Measurements from ENCODE around the gene CCDC159.
"Not testable (repeated sequence)": the region's sequence is repeated elsewhere in the genome, so short reads cannot be mapped to it uniquely, and the experiment has no call there.

CCDC159 gene

DNA sequence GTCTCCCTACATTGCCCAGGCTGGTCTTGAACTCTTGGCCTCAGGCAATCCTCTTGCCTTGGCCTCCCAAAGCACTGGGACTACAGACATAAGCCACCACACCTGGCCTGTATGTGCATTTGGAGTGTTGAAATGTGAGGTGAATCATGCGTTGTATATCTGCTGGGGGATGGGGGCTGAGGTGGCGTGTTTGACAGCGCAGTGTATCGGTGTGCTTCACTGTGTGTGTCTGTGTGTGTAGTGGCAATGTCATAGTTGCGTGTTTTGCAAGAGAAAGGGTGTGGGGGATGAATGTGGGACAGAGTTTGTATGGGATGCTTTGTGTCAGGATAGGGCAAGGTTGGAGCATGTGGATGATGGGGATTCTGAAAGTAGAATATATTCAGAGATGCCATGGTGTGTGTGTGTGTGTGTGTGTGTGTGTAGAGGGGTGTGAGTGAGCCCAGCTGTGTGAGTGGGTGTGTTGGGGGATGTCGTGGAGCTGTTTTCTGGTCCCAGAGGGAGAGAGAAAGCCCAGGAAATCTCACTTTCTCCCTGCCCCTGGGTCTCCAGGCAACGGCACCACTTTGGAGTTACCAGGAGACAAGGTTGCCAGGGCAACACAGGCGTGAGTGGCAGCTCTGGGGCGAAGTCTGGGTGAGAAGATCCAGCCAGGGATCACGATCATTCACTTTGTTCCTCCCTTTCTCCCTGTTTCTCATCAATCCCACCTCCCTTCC lies 27.0 kb downstream of the CCDC159 start:
- Mint-ChIP-seq H3K27ac (no peak overlapping the region), H3K36me3 (ENCODE audit: low read depth) (peaks cover 16% of the 10 kb centered on the region), H3K27me3 (no peaks in the 10 kb centered on the region), H3K4me3 (no peak overlapping the region), H3K9me3 (no peaks in the 10 kb centered on the region), H3K4me1 (peaks cover 27% of the 10 kb centered on the region)
- DNase-seq (no peak), ATAC-seq (no peak)

DNA sequence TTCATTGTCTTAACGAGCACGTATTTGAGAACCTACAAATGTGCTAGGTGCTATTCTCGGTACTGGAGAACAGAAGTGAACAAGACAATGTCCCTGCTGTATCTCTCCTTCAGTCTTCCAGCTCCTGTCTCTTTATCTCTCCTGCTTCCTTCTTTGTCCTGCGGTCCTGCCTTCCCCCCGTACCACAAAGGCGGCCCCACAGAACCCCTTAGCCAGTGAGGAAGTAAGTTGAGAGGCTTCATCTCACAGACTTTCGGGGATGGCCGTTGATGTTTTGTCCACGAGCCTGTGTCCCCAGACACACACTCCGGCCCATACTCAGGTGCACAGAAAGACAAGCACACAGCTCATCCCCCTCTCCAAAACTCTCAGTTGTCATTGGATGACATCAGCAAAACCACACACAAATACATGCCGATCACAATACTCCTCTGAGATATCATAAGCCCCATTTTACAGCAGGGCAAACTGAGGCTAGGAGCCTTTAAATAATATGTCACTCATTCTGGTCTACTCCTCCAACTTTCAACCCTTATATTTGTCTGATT lies 27.6 kb downstream of the CCDC159 start:
- Mint-ChIP-seq H3K27me3 (no peaks in the 10 kb centered on the region), H3K4me1 (peaks cover 33% of the 10 kb centered on the region), H3K27ac (no peak overlapping the region), H3K9me3 (no peaks in the 10 kb centered on the region), H3K4me3 (no peak overlapping the region), H3K36me3 (ENCODE audit: low read depth) (peaks cover 16% of the 10 kb centered on the region)
- no peak for ATAC-seq
- peak; percentile 13 for DNase-seq

DNA sequence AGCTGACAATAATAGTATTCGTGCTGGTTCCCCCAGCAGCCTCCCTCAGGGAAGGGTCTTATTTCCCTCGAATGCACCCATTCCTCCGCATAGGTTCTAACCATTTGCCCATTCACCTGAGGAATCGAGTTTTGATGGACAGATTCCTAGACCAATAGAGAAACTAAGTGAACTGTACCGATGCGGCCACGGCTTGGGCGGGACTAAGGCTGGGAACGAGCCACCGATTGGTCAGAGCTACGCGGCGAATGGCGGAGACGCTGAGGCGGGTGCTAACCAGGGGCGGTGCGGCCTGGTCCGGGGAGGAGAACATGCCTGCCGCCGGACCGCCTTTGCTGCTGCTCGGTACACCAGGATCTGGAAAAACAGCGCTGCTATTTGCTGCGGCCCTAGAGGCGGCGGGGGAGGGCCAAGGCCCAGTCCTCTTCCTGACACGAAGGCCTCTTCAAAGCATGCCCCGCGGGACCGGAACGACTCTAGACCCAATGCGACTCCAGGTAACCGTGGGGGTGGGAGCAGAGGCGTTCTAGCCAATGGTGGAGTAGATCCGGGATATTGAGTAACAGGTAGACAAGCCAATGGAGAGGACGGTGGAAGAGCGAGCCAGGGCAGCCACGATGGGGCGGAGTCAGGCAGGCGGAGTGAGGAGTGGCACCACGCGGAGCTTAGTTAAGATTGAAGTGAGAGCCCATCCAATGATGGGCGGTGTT lies 28.3 kb downstream of the CCDC159 start, which contains the start of gene SWSAP1:
SWSAP1 (plus strand) TSS at position 234 of the 710 bp plus-strand sequence; CDS start at position 249, 15 bp downstream.
- Mint-ChIP-seq H3K27me3 (no peaks in the 10 kb centered on the region), H3K27ac (no peak within 1 kb of the TSS), H3K4me3 (no peak within 1 kb of the TSS), H3K36me3 (ENCODE audit: low read depth) (peaks cover 14% of the 10 kb centered on the region), H3K9me3 (no peaks in the 10 kb centered on the region), H3K4me1 (peaks cover 36% of the 10 kb centered on the region)
- DNase-seq (peak; percentile 96), ATAC-seq (peak; percentile 94)

DNA sequence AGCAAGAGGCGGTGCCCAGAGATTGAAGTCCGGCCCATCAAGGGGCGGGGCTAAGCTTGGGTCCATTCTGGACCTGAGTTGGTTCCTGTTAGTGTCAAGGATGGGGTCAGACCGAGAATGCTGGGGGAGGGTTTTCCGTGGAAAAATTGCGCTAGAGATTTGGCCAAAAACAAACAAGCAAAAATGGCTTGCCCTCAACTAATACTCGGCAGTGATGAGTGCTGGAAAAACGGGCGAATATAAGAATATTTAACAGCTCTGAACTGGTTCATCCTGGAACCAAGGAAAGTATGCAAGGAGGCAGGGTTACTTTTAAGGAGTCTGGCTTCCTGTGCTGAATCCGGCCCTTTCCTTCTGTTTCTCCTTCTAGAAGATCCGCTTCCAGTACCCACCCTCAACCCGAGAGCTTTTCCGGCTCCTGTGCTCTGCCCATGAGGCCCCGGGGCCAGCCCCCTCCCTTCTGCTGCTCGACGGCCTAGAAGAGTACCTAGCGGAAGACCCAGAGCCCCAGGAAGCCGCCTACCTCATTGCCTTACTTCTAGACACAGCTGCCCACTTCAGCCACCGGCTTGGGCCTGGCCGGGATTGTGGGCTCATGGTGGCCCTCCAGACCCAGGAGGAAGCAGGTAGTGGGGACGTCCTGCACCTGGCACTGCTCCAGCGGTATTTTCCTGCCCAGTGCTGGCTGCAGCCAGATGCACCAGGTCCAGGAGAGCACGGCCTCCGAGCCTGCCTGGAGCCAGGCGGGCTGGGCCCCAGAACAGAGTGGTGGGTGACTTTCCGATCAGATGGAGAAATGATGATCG lies 29.0 kb downstream of the CCDC159 start:
- Mint-ChIP-seq H3K36me3 (ENCODE audit: low read depth) (peaks cover 16% of the 10 kb centered on the region), H3K4me3 (no peak overlapping the region), H3K27ac (no peak overlapping the region), H3K27me3 (no peaks in the 10 kb centered on the region), H3K9me3 (no peaks in the 10 kb centered on the region), H3K4me1 (peaks cover 42% of the 10 kb centered on the region)
- peak; percentile 68 for DNase-seq
- ATAC-seq = peak; percentile 42

DNA sequence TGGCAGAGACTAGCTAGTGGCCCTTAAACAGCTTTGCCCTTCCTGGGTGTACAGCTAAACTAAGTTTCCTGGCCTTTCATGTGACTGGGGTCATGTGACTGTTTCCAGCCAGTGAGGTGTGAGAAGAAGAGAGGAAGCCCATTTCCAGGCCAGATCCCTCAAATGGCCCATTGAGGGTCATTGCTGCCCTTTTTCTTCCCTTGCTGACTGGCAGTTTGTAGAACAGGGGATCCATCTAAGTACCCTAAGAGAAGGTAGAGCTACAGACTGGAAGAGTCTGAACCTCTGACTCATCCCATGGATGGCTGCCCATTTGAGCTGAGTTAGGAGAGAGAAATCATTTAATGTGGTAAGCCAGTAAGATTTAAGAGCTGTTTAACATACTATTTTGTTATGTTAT lies 30.9 kb downstream of the CCDC159 start:
- Mint-ChIP-seq H3K27me3 (peaks cover 7% of the 10 kb centered on the region), H3K36me3 (ENCODE audit: low read depth) (peaks cover 13% of the 10 kb centered on the region), H3K4me1 (peaks cover 55% of the 10 kb centered on the region), H3K27ac (peak overlapping the region; percentile 70), H3K9me3 (no peaks in the 10 kb centered on the region), H3K4me3 (peak overlapping the region; percentile 57)
- no peak for ATAC-seq
- peak; percentile 14 for DNase-seq

DNA sequence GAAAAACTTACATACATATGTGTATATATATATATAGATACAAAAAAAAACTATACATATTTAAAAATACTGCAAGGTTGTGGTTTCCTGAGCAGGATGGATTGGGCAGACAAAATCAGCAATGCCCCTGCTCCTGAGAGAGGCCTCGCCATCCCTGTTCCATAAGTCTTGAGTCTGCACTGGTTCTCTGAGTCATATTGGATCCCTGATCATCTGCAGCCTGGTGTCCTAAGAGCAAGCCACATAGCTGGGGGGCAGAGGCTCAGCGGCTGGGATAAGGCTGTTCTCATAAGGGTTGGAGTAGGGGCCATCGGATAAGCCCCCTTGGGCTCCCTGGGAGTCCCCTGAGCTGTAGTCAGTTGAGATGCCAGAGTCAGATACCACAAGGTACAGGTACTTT lies 31.4 kb downstream of the CCDC159 start:
- H3K4me1 Mint-ChIP-seq = peaks cover 58% of the 10 kb centered on the region
- H3K9me3 Mint-ChIP-seq = no peaks in the 10 kb centered on the region

DNA sequence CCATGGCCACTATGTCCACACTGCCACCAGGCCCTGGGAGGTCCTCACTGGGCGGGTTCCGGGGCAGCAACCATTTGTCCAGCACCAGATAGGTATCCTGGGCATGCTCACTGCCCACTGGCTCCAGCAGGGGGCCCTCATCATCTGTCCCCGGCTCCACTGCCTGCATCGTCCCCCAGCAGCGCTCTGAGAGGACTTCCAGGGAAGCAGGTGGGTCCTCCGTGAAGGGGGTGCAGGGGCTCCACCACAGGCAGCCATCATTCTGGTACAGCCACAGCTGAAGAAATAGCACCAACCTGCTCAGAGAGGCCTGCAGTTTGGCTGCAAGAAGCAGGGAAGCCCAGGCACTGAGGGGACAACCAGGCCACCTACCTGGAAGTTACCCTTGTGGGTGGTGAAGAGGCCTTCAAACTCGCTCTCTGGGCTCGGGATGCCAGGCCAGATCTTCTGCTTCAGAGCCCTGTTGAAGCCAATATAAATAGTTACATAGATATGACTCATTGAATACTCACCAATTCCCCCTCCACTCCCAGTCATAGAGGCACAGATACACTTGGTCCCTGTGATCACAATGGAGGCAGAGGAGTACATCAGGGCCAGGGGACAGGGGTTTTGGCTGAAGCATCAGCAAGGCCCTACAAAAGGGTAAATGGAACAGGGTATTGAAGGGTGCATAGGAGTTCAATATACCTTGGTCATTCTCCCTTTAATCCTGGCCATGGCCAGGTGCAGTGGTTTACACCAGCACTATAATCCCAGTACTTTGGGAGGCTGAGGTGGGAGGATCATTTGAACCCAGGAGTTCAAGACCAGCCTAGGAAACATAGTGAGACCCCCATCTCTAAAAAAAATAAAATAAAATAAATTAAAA lies 32.2 kb downstream of the CCDC159 start:
- peak overlapping the region; percentile 35 for H3K27ac Mint-ChIP-seq
- peak; percentile 29 for DNase-seq
- no peaks in the 10 kb centered on the region for H3K9me3 Mint-ChIP-seq
- peaks cover 13% of the 10 kb centered on the region for H3K36me3 Mint-ChIP-seq (ENCODE audit: low read depth)
- H3K4me1 Mint-ChIP-seq = peaks cover 56% of the 10 kb centered on the region
- no peak for ATAC-seq
- H3K27me3 Mint-ChIP-seq = peaks cover 14% of the 10 kb centered on the region
- H3K4me3 Mint-ChIP-seq = no peak overlapping the region

More for the DNA sequence above, 31.4 kb downstream of the CCDC159 start:
- DNase-seq (no peak), ATAC-seq (no peak)
- Mint-ChIP-seq H3K27me3 (peaks cover 11% of the 10 kb centered on the region), H3K27ac (no peak overlapping the region), H3K4me3 (no peak overlapping the region), H3K36me3 (ENCODE audit: low read depth) (peaks cover 13% of the 10 kb centered on the region)

DNA sequence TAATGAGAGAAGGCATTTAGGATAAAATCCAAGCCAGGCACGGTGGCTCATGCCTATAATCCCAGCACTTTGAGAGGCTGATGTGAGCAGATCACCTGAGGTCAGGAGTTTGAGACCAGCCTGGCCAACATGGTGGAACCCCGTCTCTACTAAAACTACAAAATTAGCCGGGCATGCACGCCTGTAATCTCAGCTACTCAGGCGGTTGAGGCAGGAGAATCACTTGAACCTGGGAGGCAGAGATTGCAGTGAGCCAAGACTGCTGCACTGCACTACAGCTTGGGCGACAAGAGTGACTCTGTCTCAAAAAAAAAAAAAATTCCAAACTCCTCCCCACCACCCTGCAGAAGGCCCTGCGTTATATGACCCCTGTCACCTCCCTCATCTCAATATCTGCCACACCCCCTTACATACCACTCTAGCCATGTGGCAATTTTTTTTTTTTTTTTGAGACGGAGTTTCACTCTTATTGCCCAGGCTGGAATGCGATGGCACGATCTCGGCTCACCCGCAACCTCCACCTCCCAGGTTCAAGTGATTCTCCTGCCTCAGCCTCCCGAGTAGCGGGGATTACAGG lies 33.0 kb downstream of the CCDC159 start:
- Mint-ChIP-seq H3K36me3 (ENCODE audit: low read depth) (peaks cover 13% of the 10 kb centered on the region), H3K27me3 (peaks cover 15% of the 10 kb centered on the region), H3K4me1 (peaks cover 57% of the 10 kb centered on the region)
- not testable (repeated sequence) for H3K27ac Mint-ChIP-seq, H3K4me3 Mint-ChIP-seq, ATAC-seq, H3K9me3 Mint-ChIP-seq, DNase-seq

DNA sequence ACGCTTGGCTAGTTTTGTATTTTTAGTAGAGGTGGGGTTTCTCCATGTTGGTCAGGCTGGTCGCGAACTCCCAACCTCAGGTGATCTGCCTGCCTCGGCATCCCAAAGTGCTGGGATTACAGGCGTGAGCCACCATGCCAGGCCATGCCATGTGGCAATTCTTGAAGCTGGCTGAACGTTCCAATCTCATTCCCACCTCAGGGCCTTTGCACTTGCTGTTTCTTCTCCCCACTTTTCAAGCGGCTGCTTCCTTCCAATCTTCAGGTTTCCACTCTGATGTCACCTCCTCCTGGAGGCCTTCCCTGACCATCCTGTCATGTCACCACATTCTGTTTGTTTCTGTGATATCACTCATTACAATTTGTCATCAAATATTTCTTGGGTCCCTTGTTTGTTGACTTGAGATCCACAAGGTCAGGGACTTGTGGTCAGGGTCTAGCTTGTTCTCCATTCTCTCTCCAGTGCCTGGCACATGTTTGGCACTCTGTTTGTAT lies 33.6 kb downstream of the CCDC159 start:
- Mint-ChIP-seq H3K36me3 (ENCODE audit: low read depth) (peaks cover 13% of the 10 kb centered on the region), H3K9me3 (no peaks in the 10 kb centered on the region), H3K4me3 (peak overlapping the region; percentile 89), H3K27ac (peak overlapping the region; percentile 95), H3K4me1 (peaks cover 58% of the 10 kb centered on the region), H3K27me3 (peaks cover 15% of the 10 kb centered on the region)
- DNase-seq = no peak
- ATAC-seq = no peak

DNA sequence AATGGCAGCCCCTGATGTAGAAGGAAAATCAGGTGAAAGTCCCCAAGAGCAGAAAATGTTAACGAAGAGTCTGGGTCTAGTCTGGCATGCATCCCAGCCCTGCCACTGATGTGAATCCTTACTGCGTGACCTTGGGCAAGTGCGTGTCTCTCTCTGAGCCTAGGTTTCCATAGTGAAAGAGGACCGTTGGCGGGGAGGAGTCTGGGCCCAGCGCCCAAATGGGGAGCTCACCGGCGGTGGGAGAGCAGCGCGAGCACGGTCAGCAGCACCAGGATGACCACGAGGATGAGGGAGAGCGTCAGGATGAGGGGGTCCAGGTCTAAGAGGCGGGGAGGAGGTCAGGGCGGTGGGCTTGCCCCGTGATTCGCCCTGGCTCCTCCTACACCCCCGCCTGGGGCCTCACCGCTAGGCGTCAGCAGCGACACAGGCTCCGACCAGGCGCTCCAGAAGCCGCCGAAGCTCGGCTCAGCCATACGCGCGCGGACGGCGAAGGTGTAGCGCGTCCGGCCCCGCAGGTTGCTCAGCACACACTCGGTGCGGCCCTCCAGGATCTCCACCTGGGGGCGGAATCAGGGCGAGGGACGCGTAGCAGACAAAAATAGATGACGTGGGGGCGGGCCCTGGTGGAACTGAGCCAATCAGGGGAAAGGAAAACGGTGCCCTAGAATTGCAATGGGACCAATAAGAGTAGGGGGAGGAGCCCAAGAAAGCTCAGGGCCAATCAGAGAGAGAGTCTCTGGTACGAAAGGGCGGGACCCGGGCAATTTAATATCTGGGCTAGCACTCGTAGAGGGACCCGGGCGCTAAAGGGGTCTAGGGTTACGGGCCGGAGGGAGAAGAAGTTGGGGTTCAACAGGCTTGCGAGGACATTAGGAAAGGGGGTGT lies 34.6 kb downstream of the CCDC159 start:
- H3K36me3 Mint-ChIP-seq (ENCODE audit: low read depth) = peaks cover 12% of the 10 kb centered on the region
- ATAC-seq = peak; percentile 83
- peaks cover 15% of the 10 kb centered on the region for H3K27me3 Mint-ChIP-seq
- peak; percentile 93 for DNase-seq
- peak overlapping the region; percentile 89 for H3K4me3 Mint-ChIP-seq
- no peaks in the 10 kb centered on the region for H3K9me3 Mint-ChIP-seq
- H3K27ac Mint-ChIP-seq = peak overlapping the region; percentile 95
- H3K4me1 Mint-ChIP-seq = peaks cover 54% of the 10 kb centered on the region

DNA sequence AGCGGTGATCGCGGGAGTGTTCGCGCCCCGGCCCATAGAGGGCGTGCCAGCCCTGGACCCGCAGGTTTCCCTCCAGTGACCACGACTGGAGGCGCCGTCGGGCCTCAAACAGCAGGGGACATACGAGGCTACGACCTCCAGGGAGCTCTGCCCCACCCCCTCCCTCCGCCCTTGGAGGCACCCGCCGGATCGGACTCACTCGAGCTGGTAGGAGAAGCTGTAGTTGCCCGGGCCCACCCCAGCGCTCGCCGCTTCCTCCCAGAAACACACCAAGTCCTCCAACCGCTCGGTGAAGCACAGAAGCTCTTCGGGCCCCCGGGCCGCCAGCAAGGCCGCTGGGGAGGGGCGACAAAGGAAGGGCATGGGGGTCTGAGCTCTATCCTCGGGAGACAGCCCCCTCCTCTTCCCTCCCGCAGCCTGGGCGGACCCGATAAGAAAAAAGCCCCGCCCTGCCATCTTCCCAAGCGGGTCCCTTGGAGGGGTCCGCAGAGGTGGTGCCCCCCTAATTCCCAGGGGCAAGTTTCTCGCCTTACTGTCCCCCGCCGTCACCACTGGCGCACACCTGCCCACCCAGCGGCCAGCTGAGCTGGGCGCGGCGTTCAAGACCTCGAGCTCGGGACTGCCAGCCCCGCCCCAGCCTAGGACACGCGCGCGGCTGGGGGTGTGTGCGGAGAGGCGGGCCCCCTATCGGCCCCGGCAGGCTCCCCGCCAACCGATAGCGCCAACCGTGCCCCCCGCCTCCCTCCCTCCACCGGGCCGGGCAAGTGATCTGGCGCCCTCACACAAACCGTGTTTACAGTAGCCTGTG lies 36.8 kb downstream of the CCDC159 start:
- Mint-ChIP-seq H3K27ac (peak overlapping the region; percentile 42), H3K27me3 (peaks cover 15% of the 10 kb centered on the region), H3K4me1 (peaks cover 37% of the 10 kb centered on the region), H3K9me3 (no peaks in the 10 kb centered on the region), H3K4me3 (peak overlapping the region; percentile 65), H3K36me3 (ENCODE audit: low read depth) (peaks cover 3% of the 10 kb centered on the region)
- ATAC-seq (no peak), DNase-seq (peak; percentile 69)

DNA sequence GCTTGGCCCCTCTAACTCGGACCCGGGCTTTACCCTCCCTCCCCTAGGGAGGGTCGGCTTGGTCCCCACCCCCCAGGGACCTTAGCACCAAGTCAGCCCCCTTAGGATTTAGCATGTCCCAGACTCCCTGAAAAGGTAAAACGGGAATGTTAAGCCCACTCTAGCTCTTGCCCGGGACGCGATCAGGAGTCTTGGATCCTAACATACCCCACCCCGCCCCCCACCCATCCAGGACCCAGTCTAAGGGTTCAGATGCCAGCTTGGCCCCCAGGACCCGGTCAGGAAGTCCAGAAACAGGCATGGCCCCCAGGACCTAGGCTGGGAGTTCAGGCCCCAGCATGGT lies 37.4 kb downstream of the CCDC159 start:
- Mint-ChIP-seq H3K27ac (no peak overlapping the region), H3K4me3 (peak overlapping the region; percentile 65)

More for the DNA sequence above, 37.4 kb downstream of the CCDC159 start:
- H3K27me3 Mint-ChIP-seq = peaks cover 15% of the 10 kb centered on the region
- H3K36me3 Mint-ChIP-seq (ENCODE audit: low read depth) = peaks cover 3% of the 10 kb centered on the region
- ATAC-seq (no peak), DNase-seq (no peak)
- peaks cover 32% of the 10 kb centered on the region for H3K4me1 Mint-ChIP-seq
- no peaks in the 10 kb centered on the region for H3K9me3 Mint-ChIP-seq
